Natural killer cell treated with Interleukin-12 subunit alpha and Interleukin-12 subunit beta and Interleukin-15 and Interleukin-18, amount 100 ng/mL, for 72 hours (primary cell): ENCODE data around the gene ZNF22. TPM values are rescaled to one million over a fixed set of nuclear protein-coding genes. Genes with fewer than 3 reads are reported as not detected.

ENCODE experiments used
- ATAC-seq, 2 donors: fragments of 150-1000 bp; cut with Tn5 transposase in 1 of 2; sonication (Bioruptor Pico), chemical (Tn5 transposase) in 1 of 2; 2 replicates each; pipeline ENCODE4 v1.10.0; 2021
- DNase-seq: peaks from one replicate; pipeline ENCODE4 v3.0.0; 2022; ENCODE audit warnings: low spot score
- H3K27ac Mint-ChIP-seq, 2 donors: 1 replicate in 1 of 2; 2 replicates in 1 of 2; pipeline ENCODE4 v1.8.0; 2022; ENCODE audit warnings: mixed read lengths in 2 of 2, mild to moderate bottlenecking in 1 of 2, moderate library complexity in 1 of 2
- H3K27me3 Mint-ChIP-seq, 2 donors: 1 replicate in 1 of 2; 2 replicates in 1 of 2; pipeline ENCODE4 v1.8.0; 2022; ENCODE audit warnings: mixed read lengths in 2 of 2
- H3K36me3 Mint-ChIP-seq: one replicate; pipeline ENCODE4 v1.8.0; 2022; ENCODE audit warnings: mixed read lengths
- H3K4me1 Mint-ChIP-seq, 2 donors: 1 replicate in 1 of 2; 2 replicates in 1 of 2; pipeline ENCODE4 v1.8.0; 2022; ENCODE audit warnings: low read depth in 2 of 2, mixed read lengths in 2 of 2, mild to moderate bottlenecking in 1 of 2
- H3K4me3 Mint-ChIP-seq: one replicate; pipeline ENCODE4 v1.8.0; 2022; ENCODE audit warnings: mixed read lengths
- H3K9me3 Mint-ChIP-seq: 2 replicates; pipeline ENCODE4 v1.8.0; 2022; ENCODE audit warnings: mixed read lengths
- total RNA-seq, 2 donors: library from RNA; stranded (reverse); gene quantifications; one replicate each; pipeline ENCODE4 v1.2.3, GENCODE V29; 2022

ZNF22 gene
- total RNA-seq, 2 donors from 2014 or later: 22.7 to 29.0 TPM

GRCh38 chr10:44994752-44995530 is 5.8 kb upstream of the ZNF22 start:
- H3K36me3 Mint-ChIP-seq: no peaks in the 10 kb centered on the region
- peak overlapping the region; percentile 42 to 53 for H3K27ac Mint-ChIP-seq
- ATAC-seq: no peak
- H3K9me3 Mint-ChIP-seq: no peaks in the 10 kb centered on the region
- no peak overlapping the region for H3K4me3 Mint-ChIP-seq
- H3K27me3 Mint-ChIP-seq: no peaks in the 10 kb centered on the region
- no peak for DNase-seq
- peaks cover 21 to 22% of the 10 kb centered on the region in 2 donors for H3K4me1 Mint-ChIP-seq

- peaks cover 27 to 28% of the 10 kb centered on the region in 2 donors for H3K4me1 Mint-ChIP-seq
- H3K9me3 Mint-ChIP-seq: no peaks in the 10 kb centered on the region
- DNase-seq (no peak), ATAC-seq (no peak)
- peak overlapping the region; percentile 42 to 53 for H3K27ac Mint-ChIP-seq
- no peaks in the 10 kb centered on the region for H3K36me3 Mint-ChIP-seq
- no peaks in the 10 kb centered on the region for H3K27me3 Mint-ChIP-seq
- H3K4me3 Mint-ChIP-seq: no peak overlapping the region
These were observed 5.2 kb upstream of the ZNF22 start for GRCh38 chr10:44995581-44995913.

- H3K27me3 Mint-ChIP-seq: no peaks in the 10 kb centered on the region
- H3K36me3 Mint-ChIP-seq: no peaks in the 10 kb centered on the region
- no peak overlapping the region for H3K4me3 Mint-ChIP-seq
- no peaks in the 10 kb centered on the region for H3K9me3 Mint-ChIP-seq
- no peak for ATAC-seq
- peaks cover 28 to 30% of the 10 kb centered on the region in 2 donors for H3K4me1 Mint-ChIP-seq
- DNase-seq: no peak
- peak overlapping the region; percentile 42 to 53 for H3K27ac Mint-ChIP-seq
These were observed 4.6 kb upstream of the ZNF22 start for GRCh38 chr10:44995914-44996669.

GRCh38 chr10:44997105-44997748 is 3.5 kb upstream of the ZNF22 start:
- Mint-ChIP-seq H3K36me3 (peaks cover 2% of the 10 kb centered on the region), H3K27ac (no peak overlapping the region), H3K27me3 (no peaks in the 10 kb centered on the region), H3K4me3 (no peak overlapping the region), H3K4me1 (peaks cover 29 to 30% of the 10 kb centered on the region in 2 donors), H3K9me3 (peaks cover under 1% of the 10 kb centered on the region)
- ATAC-seq (no peak), DNase-seq (no peak)

GRCh38 chr10:44998146-44998631 is 2.5 kb upstream of the ZNF22 start:
- peaks cover 35 to 39% of the 10 kb centered on the region in 2 donors for H3K4me1 Mint-ChIP-seq
- DNase-seq: no peak
- H3K27ac Mint-ChIP-seq: no peak overlapping the region
- H3K4me3 Mint-ChIP-seq: no peak overlapping the region
- H3K36me3 Mint-ChIP-seq: peaks cover 11% of the 10 kb centered on the region
- H3K27me3 Mint-ChIP-seq: no peaks in the 10 kb centered on the region
- ATAC-seq: no peak
- peaks cover 2% of the 10 kb centered on the region for H3K9me3 Mint-ChIP-seq

GRCh38 chr10:45000138-45000751 is 478 bp upstream of the ZNF22 start:
- Mint-ChIP-seq H3K27me3 (no peaks in the 10 kb centered on the region), H3K9me3 (peaks cover 5% of the 10 kb centered on the region), H3K27ac (peak overlapping the region; percentile 80 to 84), H3K4me3 (peak overlapping the region; percentile 79), H3K36me3 (peaks cover 32% of the 10 kb centered on the region), H3K4me1 (peaks cover 37 to 53% of the 10 kb centered on the region in 2 donors)
- DNase-seq (no peak), ATAC-seq (no peak)

- peaks cover 30 to 49% of the 10 kb centered on the region in 2 donors for H3K4me1 Mint-ChIP-seq
- H3K36me3 Mint-ChIP-seq: peaks cover 36% of the 10 kb centered on the region
- no peaks in the 10 kb centered on the region for H3K27me3 Mint-ChIP-seq
- ATAC-seq: peak; percentile 73 to 74
- H3K4me3 Mint-ChIP-seq: peak overlapping the region; percentile 79
- DNase-seq: no peak
- peak overlapping the region; percentile 78 to 84 for H3K27ac Mint-ChIP-seq
- H3K9me3 Mint-ChIP-seq: peaks cover 5% of the 10 kb centered on the region
These were observed 842 bp downstream of the ZNF22 start for GRCh38 chr10:45001381-45002148.

GRCh38 chr10:45003432-45004000 is 2.8 kb downstream of the ZNF22 start:
- ATAC-seq (no peak), DNase-seq (no peak)
- peak overlapping the region; percentile 79 for H3K4me3 Mint-ChIP-seq
- H3K27ac Mint-ChIP-seq: peak overlapping the region; percentile 43 to 74
- H3K36me3 Mint-ChIP-seq: peaks cover 36% of the 10 kb centered on the region
- H3K9me3 Mint-ChIP-seq: peaks cover 5% of the 10 kb centered on the region
- H3K27me3 Mint-ChIP-seq: no peaks in the 10 kb centered on the region
- peaks cover 28 to 49% of the 10 kb centered on the region in 2 donors for H3K4me1 Mint-ChIP-seq

- H3K36me3 Mint-ChIP-seq: peaks cover 36% of the 10 kb centered on the region
- peaks cover 5% of the 10 kb centered on the region for H3K9me3 Mint-ChIP-seq
- ATAC-seq: no peak
- H3K27me3 Mint-ChIP-seq: no peaks in the 10 kb centered on the region
- peak overlapping the region in 1 of 2 donors; percentile 43 for H3K27ac Mint-ChIP-seq
- no peak overlapping the region for H3K4me3 Mint-ChIP-seq
- peaks cover 27 to 44% of the 10 kb centered on the region in 2 donors for H3K4me1 Mint-ChIP-seq
- DNase-seq: no peak
These were observed 3.9 kb downstream of the ZNF22 start for GRCh38 chr10:45004661-45005060.

- peak overlapping the region in 1 of 2 donors; percentile 82 for H3K27ac Mint-ChIP-seq
- H3K9me3 Mint-ChIP-seq: peaks cover 5% of the 10 kb centered on the region
- DNase-seq: no peak
- no peak for ATAC-seq
- H3K36me3 Mint-ChIP-seq: peaks cover 36% of the 10 kb centered on the region
- peaks cover 22 to 37% of the 10 kb centered on the region in 2 donors for H3K4me1 Mint-ChIP-seq
- no peak overlapping the region for H3K4me3 Mint-ChIP-seq
- H3K27me3 Mint-ChIP-seq: no peaks in the 10 kb centered on the region
These were observed 4.6 kb downstream of the ZNF22 start for GRCh38 chr10:45005284-45005683.

GRCh38 chr10:45006276-45007030 is 5.7 kb downstream of the ZNF22 start:
- ATAC-seq (no peak), DNase-seq (no peak)
- Mint-ChIP-seq H3K4me1 (peaks cover 17 to 34% of the 10 kb centered on the region in 2 donors), H3K4me3 (no peak overlapping the region), H3K9me3 (peaks cover 5% of the 10 kb centered on the region), H3K27me3 (no peaks in the 10 kb centered on the region), H3K36me3 (peaks cover 36% of the 10 kb centered on the region), H3K27ac (no peak overlapping the region)

- Mint-ChIP-seq H3K4me1 (peaks cover 8 to 18% of the 10 kb centered on the region in 2 donors), H3K36me3 (peaks cover 20% of the 10 kb centered on the region), H3K9me3 (peaks cover 3% of the 10 kb centered on the region), H3K27me3 (no peaks in the 10 kb centered on the region), H3K27ac (no peak overlapping the region), H3K4me3 (no peak overlapping the region)
- ATAC-seq: peak in 1 of 2 donors; percentile 57
- no peak for DNase-seq
These were observed 7.9 kb downstream of the ZNF22 start for GRCh38 chr10:45008524-45009161.
